GM12878 (cell line): ENCODE data around the gene RNU1-3. TPM values are rescaled to one million over a fixed set of nuclear protein-coding genes. Genes with fewer than 3 reads are reported as not detected.
A peak's percentile ranks its signal among the peaks of the same experiment; 100 is the strongest.
"Not testable (repeated sequence)": the region's sequence is repeated elsewhere in the genome, so short reads cannot be mapped to it uniquely, and the experiment has no call there.

Source experiments
- ATAC-seq: fragments of 200-7000 bp; cut with Tn5 transposase; 3 replicates; pipeline ENCODE4 v1.9.1; 2020; ENCODE audit warnings: mild to moderate bottlenecking, moderate library complexity
- BruUV-seq: library from RNA; stranded (reverse); fragments of 400-500 nt; replicated peaks from 2 replicates; lab custom pipeline; 2021; lab: Mats Ljungman, UMichigan
- CTCF ChIA-PET: fragments of 300-600 bp; sonication (Branson Sonifier 250); formaldehyde crosslinking; extraction: SDS; loops from one replicate; lab custom pipeline; 2021; ENCODE audit warnings: inconsistent platforms; lab: Yijun Ruan, JAX
- POLR2A ChIA-PET: fragments of 350-600 bp; formaldehyde crosslinking; extraction: SDS; loops from one replicate; lab custom pipeline; 2021; ENCODE audit warnings: inconsistent platforms; lab: Charles Lee
- RAD21 ChIA-PET: fragments of 300-600 bp; sonication (Branson Sonifier 250); formaldehyde crosslinking; loops from one replicate; lab custom pipeline; 2023; ENCODE audit warnings: antibody characterized with exemption; ENCODE audit not compliant: unreplicated experiment; lab: Charles Lee
- SMC1A ChIA-PET: fragments of 300-600 bp; sonication (Branson Sonifier 250); formaldehyde crosslinking; loops from one replicate; lab custom pipeline; 2023; ENCODE audit not compliant: unreplicated experiment, uncharacterized antibody; lab: Charles Lee
- DNase-seq: peaks from one replicate; pipeline ENCODE4 v3.0.0-alpha.2; 2011; ENCODE audit warnings: low read depth, low spot score
- FAIRE-seq: peaks from 3 replicates; lab custom pipeline; 2011; peaks lifted over from hg19 to GRCh38; lab: Jason Lieb, UNC
- H2AFZ ChIP-seq: 2 replicates; pipeline ENCODE4 v1.6.0; 2011; ENCODE audit warnings: low read depth, low read length, control low read depth; ENCODE audit not compliant: control insufficient read depth
- H3K27ac ChIP-seq: 2 replicates; pipeline ENCODE4 v1.5.1; 2011; ENCODE audit warnings: control low read depth; ENCODE audit not compliant: control insufficient read depth, insufficient read depth
- H3K27me3 ChIP-seq, 2 experiments: replicated peaks in 1 of 2; 2 replicates each; pipeline versions ENCODE4 v1.6.0 to v1.6.1; 2011; ENCODE audit warnings: low read length in 1 of 2; ENCODE audit not compliant: control insufficient read depth in 2 of 2, insufficient read depth in 2 of 2
- H3K36me3 ChIP-seq, 2 experiments: 2 replicates each; pipeline ENCODE4 v1.5.1; 2011; ENCODE audit warnings: low read length in 1 of 2; ENCODE audit not compliant: control insufficient read depth in 2 of 2, insufficient read depth in 2 of 2
- H3K4me1 ChIP-seq: 2 replicates; pipeline ENCODE4 v1.6.1; 2011; ENCODE audit warnings: mild to moderate bottlenecking, low read length, moderate library complexity, mixed read lengths; ENCODE audit not compliant: control insufficient read depth, insufficient read depth
- H3K4me2 ChIP-seq: 2 replicates; pipeline ENCODE4 v1.6.0; 2011; ENCODE audit warnings: control low read depth; ENCODE audit not compliant: control insufficient read depth, insufficient read depth
- H3K4me3 ChIP-seq: fragments of 200-600 bp; sonication (generic); 2 replicates; pipeline ENCODE4 v1.5.1; 2016
- H3K79me2 ChIP-seq: 2 replicates; pipeline ENCODE4 v1.6.0; 2011; ENCODE audit warnings: low read length; ENCODE audit not compliant: control insufficient read depth, insufficient read depth
- H3K9ac ChIP-seq: 2 replicates; pipeline ENCODE4 v1.8.0; 2011; ENCODE audit warnings: low read length, control low read depth, mixed read lengths; ENCODE audit not compliant: control insufficient read depth, insufficient read depth
- H3K9me3 ChIP-seq: replicated peaks from 3 replicates; pipeline ENCODE4 v1.5.1; 2011; ENCODE audit warnings: mild to moderate bottlenecking, low read length; ENCODE audit not compliant: control insufficient read depth, insufficient read depth
- H4K20me1 ChIP-seq: 2 replicates; pipeline ENCODE4 v1.6.0; 2011; ENCODE audit not compliant: control insufficient read depth, insufficient read depth
- BHLHE40 ChIP-seq, 2 experiments: fragments of 450-650 bp in 1 of 2; IDR thresholded peaks; 2 replicates each; pipeline ENCODE4 v1.6.1; 2011 to 2017; ENCODE audit warnings: low read depth in 2 of 2, borderline replicate concordance in 1 of 2, improper control_type of control experiment in 1 of 2, low read length in 1 of 2, mild to moderate bottlenecking in 1 of 2
- CHD4 ChIP-seq: fragments of 200-600 bp; sonication (generic); IDR thresholded peaks from 2 replicates; pipeline ENCODE4 v1.6.1; 2016; ENCODE audit warnings: mild to moderate bottlenecking
- CREM ChIP-seq: IDR thresholded peaks from 2 replicates; pipeline ENCODE4 v1.6.1; 2014; ENCODE audit warnings: antibody characterized with exemption, low read depth
- GABPA ChIP-seq: IDR thresholded peaks from 2 replicates; pipeline ENCODE4 v1.6.1; 2014; ENCODE audit warnings: antibody characterized with exemption, low read depth, mild to moderate bottlenecking, inconsistent platforms
- GATAD2B ChIP-seq: fragments of 450-650 bp; conservative IDR thresholded peaks from 2 replicates; pipeline ENCODE4 v1.6.1; 2017; ENCODE audit warnings: low read depth, mild to moderate bottlenecking, moderate library complexity
- HDAC6 ChIP-seq: fragments of 200-600 bp; sonication (generic); IDR thresholded peaks from one replicate; pipeline ENCODE4 v1.8.0; 2017; ENCODE audit warnings: antibody characterized with exemption; ENCODE audit not compliant: unreplicated experiment
- MAX ChIP-seq: IDR thresholded peaks from 2 replicates; pipeline ENCODE4 v1.6.1; 2012; ENCODE audit warnings: low read depth, low read length, improper control_type of control experiment
- MEF2A ChIP-seq: IDR thresholded peaks from 2 replicates; pipeline ENCODE4 v1.6.1; 2011; ENCODE audit warnings: low read depth, mild to moderate bottlenecking, low read length, moderate library complexity; ENCODE audit not compliant: insufficient read depth
- MXI1 ChIP-seq: fragments of 150-350 bp; IDR thresholded peaks from 2 replicates; pipeline ENCODE4 v1.6.1; 2011; ENCODE audit warnings: low read depth, mild to moderate bottlenecking, inconsistent platforms, low read length, improper control_type of control experiment
- RBBP5 ChIP-seq: fragments of 200-600 bp; sonication (generic); conservative IDR thresholded peaks from 2 replicates; pipeline ENCODE4 v1.6.1; 2016
- SIN3A ChIP-seq: IDR thresholded peaks from 2 replicates; pipeline ENCODE4 v1.6.1; 2012; ENCODE audit warnings: low read depth, low read length, improper control_type of control experiment
- SIX5 ChIP-seq: IDR thresholded peaks from 2 replicates; pipeline ENCODE4 v1.6.1; 2011; ENCODE audit warnings: mild to moderate bottlenecking, low read depth, low read length, moderate library complexity; ENCODE audit not compliant: severe bottlenecking
- SREBF1 ChIP-seq: IDR thresholded peaks from 2 replicates; pipeline ENCODE4 v1.6.1; 2012; ENCODE audit warnings: mild to moderate bottlenecking, low read length
- ZNF687 ChIP-seq: fragments of 450-650 bp; IDR thresholded peaks from 2 replicates; pipeline ENCODE4 v1.6.1; 2017; ENCODE audit warnings: mild to moderate bottlenecking, moderate library complexity
- WGBS: methylation state at CpG from one replicate; pipeline ENCODE4 v1.1.6; 2016; ENCODE audit warnings: low lambda C conversion rate; ENCODE audit not compliant: insufficient replicate concordance, insufficient coverage; ENCODE audit errors: missing lambda C conversion rate; 5-methylcytosine and 5-hydroxymethylcytosine counted together
- in situ Hi-C: fragments of 300-500 bp; cut with MboI; formaldehyde crosslinking; loops from 9 replicates; pipeline ENCODE4 v1.14.3; 2018; ENCODE audit warnings: mixed read lengths
- intact Hi-C: fragments of 100-400 bp; cut with micrococcal nuclease; formaldehyde crosslinking; loops from one replicate; pipeline ENCODE4 v1.14.2; 2022; ENCODE audit not compliant: unreplicated experiment
- polyA plus RNA-seq, 11 experiments: library from polyadenylated mRNA; depleted of rRNA in 4 of 11; unstranded in 6 of 11; stranded (reverse) in 5 of 11; fragments of >200 nt; fragmentation: Nextera tagmentation in 4 of 11; fragmentation: Illumina TruSeq in 1 of 11; extraction: Ambion mirVana in 4 of 11; extraction: Trizol in 1 of 11; gene quantifications; 1 replicate in 1 of 11; 2 replicates in 10 of 11; pipeline versions ENCODE4 v1.2.1 to v1.2.3, GENCODE V29; 2011 to 2016; ENCODE audit warnings: inconsistent platforms in 2 of 11, missing spikeins in 2 of 11, low read depth in 1 of 11
- total RNA-seq, 4 experiments: library from RNA; depleted of rRNA in 3 of 4; stranded (reverse); fragments of >200 nt in 3 of 4; fragmentation: Illumina TruSeq in 1 of 4; extraction: Trizol in 1 of 4; gene quantifications; 2 replicates each; pipeline versions ENCODE4 v1.2.1 to v1.2.3, GENCODE V29; 2013 to 2021
- TF ChIP-seq, protein P1 (sequence below): IDR thresholded peaks from 2 replicates; pipeline ENCODE4 v1.6.1; 2011; ENCODE audit warnings: mild to moderate bottlenecking, low read depth, low read length, moderate library complexity; ENCODE audit not compliant: insufficient replicate concordance
- TF ChIP-seq, protein P2 (sequence below): fragments of 450-650 bp; conservative IDR thresholded peaks from 2 replicates; pipeline ENCODE4 v1.6.1; 2017; ENCODE audit warnings: mild to moderate bottlenecking, moderate library complexity

RNU1-3 gene
- total and polyA plus RNA-seq, 10 of the 15 experiments (the other 5 are each of a cell fraction or from before 2014, with no cell fraction given), result under 0.01 to 20,946 (median 4.7) TPM; not detected in 2

GRCh38 chr1:16644482-16645270, 22.1 kb downstream of the RNU1-3 start:
- DNase-seq, result peak; percentile 93
- H3K4me3 ChIP-seq, result peak overlapping the region; percentile 76
- intact Hi-C loops, H3K36me3 ChIP-seq, SMC1A ChIA-PET, in situ Hi-C loops, H3K9me3 ChIP-seq, H3K27me3 ChIP-seq, H4K20me1 ChIP-seq, RAD21 ChIA-PET, POLR2A ChIA-PET: not testable (repeated sequence)
- H3K9ac ChIP-seq, result peak overlapping the region; percentile 87
- H3K4me1 ChIP-seq, result peaks cover 18% of the 10 kb centered on the region
- H3K4me2 ChIP-seq, result peak overlapping the region; percentile 100
- FAIRE-seq, result peak; percentile 88
- ATAC-seq, result peak; percentile 93
- peaks cover 13% of the 10 kb centered on the region for H3K79me2 ChIP-seq
- TSS peak; percentile 100 for BruUV-seq
- 5% methylated on average over 61 of the region's 61 CpGs for WGBS
- CTCF ChIA-PET, result interaction anchor here (1.3 kb wide), 2 partner anchors 9 to 24 kb away, joined by 3 to 4 read pairs; no protein-coding TSS in a partner anchor
- H2AFZ ChIP-seq, result peak overlapping the region; percentile 100
- peak overlapping the region; percentile 85 for H3K27ac ChIP-seq
- TF ChIP-seq CREM (peak; percentile 74), GABPA (peak; percentile 83), CHD4 (peak; percentile 88; the same call in 1 of the 2 replicates), MAX (peak; percentile 99), HDAC6 (peak; percentile 63), ZNF687 (peak; percentile 98), BHLHE40 (IDR thresholded peaks at IDR 0.05; ENCODE audit: borderline replicate concordance in 1 of 2, low read depth in 2 of 2, low read length in 1 of 2) (peak; percentile 79 to 93; a peak in 3 of 4 replicates), GATAD2B (peak; percentile 86), SIX5 (peak; percentile 66), MEF2A (0 out of 2 replicates have a peak, but pooled peaks have one; percentile 53), SIN3A (peak; percentile 98), MXI1 (peak; percentile 96), RBBP5 (peak; percentile 95), SREBF1 (peak; percentile 61; the same call in 1 of the 2 replicates)
- TF ChIP-seq, protein P1, sequence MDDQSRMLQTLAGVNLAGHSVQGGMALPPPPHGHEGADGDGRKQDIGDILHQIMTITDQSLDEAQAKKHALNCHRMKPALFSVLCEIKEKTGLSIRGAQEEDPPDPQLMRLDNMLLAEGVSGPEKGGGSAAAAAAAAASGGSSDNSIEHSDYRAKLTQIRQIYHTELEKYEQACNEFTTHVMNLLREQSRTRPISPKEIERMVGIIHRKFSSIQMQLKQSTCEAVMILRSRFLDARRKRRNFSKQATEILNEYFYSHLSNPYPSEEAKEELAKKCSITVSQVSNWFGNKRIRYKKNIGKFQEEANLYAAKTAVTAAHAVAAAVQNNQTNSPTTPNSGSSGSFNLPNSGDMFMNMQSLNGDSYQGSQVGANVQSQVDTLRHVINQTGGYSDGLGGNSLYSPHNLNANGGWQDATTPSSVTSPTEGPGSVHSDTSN, result peak; percentile 30
- TF ChIP-seq, protein P2, sequence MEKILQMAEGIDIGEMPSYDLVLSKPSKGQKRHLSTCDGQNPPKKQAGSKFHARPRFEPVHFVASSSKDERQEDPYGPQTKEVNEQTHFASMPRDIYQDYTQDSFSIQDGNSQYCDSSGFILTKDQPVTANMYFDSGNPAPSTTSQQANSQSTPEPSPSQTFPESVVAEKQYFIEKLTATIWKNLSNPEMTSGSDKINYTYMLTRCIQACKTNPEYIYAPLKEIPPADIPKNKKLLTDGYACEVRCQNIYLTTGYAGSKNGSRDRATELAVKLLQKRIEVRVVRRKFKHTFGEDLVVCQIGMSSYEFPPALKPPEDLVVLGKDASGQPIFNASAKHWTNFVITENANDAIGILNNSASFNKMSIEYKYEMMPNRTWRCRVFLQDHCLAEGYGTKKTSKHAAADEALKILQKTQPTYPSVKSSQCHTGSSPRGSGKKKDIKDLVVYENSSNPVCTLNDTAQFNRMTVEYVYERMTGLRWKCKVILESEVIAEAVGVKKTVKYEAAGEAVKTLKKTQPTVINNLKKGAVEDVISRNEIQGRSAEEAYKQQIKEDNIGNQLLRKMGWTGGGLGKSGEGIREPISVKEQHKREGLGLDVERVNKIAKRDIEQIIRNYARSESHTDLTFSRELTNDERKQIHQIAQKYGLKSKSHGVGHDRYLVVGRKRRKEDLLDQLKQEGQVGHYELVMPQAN, result peak; percentile 95
